Measurements from ENCODE around the gene C14orf93.
A peak's percentile ranks its signal among the peaks of the same experiment; 100 is the strongest.

The C14orf93 gene

DNA sequence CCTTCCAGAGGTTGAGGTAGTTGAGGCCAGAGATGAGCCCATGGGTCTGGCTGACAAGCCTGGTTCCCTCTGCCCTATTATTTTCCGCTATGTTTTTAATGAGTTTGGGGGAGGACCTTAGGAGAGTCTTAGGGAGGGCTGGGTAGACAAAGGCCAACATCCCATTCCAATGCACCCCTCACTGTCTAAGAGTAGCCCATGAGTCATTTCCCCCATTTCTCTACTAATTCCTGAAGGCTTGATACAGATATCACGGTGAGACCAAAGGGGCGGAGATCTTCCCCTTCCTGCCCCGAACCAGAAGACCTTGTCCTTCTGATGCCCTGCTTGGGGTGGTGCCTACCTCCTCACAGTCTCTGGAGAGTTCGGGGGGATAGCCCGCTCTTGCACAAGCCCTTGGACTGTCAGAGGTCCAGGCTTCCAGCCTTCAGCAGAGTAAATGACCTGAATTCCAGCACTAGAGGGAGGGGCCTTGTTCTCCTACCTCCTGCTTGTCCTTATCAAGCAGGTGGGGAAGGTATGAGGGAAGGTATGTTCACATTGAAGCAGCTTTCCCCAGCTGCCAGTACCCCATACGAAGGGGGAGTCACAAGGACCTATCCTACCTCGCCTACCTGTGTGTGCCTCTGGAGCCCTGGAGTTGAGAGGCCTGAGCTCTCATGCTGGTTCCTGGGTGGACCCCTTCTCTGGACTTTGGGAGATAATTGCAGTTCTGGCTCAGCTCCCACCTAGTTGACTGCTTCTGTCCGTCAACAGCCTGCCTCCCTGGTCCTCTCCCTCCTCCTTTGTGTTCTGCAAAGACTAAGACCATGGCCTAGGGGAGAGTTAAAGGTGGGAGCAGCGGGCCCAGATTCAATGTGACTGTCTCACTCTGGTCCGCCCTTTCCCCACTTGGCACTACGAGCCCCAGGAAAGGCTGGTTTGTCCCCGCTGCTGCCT lies 35.7 kb upstream of the C14orf93 start:
- no peak for DNase-seq

DNA sequence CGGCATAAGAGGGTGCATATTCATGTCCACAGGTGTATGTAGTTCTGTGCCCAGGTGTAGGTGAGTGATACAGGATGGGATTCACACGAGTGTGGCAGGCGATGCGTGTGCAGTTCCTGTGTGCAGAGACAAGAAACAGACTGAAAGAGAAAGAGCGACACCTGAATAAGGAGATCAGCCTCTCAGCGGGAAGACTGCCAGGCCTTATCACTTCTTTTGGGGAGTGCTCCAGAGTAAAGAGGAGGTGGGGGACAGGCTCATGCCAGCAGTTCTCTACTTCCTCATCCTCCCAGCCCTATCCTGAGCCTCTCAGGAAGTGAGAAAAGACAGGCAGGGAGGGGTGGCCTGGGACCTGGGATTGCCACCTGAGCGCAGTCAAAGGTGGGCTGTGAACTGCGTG lies 34.9 kb upstream of the C14orf93 start:
- DNase-seq, result no peak

DNA sequence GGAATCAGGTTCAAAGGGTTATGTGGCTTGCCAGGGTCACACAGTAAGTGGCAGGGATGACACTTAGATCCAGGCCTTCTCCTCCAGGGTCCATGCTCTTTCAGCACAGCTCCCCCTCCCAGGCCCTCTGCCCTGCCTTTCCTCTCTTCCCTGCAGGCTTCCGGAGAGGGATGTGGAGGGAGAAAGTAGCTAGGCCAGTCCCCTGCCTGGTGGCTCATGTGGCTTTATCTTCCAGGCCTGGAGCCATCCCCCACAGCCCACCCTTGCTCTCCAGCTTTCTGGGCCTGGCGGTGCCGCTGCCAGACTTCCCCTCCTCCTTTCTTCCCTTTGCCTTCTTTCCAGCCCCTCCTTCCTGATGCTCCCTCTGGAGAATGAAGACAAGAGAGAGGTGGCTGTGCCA lies 33.8 kb upstream of the C14orf93 start:
- no peak for DNase-seq

DNA sequence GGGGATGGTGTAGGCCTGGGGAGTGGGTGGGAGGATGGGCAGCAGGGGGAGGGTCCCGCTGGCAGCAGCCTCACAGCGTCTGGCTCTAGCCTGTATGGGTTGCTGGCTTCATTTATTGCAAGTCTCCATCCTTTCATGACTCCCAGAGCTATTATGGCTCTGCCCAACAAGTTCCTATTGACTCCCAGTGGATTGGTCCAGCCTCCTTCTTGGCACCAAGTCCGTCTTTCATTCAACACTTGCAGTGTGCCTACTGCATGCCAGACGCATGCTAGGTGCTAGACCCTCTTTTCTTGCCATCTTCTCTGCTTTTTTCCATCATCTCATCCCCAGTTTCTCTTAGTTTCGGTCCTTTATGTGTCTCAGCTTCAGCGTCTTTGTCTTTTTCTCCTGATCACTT lies 33.2 kb upstream of the C14orf93 start:
- DNase-seq, result no peak

DNA sequence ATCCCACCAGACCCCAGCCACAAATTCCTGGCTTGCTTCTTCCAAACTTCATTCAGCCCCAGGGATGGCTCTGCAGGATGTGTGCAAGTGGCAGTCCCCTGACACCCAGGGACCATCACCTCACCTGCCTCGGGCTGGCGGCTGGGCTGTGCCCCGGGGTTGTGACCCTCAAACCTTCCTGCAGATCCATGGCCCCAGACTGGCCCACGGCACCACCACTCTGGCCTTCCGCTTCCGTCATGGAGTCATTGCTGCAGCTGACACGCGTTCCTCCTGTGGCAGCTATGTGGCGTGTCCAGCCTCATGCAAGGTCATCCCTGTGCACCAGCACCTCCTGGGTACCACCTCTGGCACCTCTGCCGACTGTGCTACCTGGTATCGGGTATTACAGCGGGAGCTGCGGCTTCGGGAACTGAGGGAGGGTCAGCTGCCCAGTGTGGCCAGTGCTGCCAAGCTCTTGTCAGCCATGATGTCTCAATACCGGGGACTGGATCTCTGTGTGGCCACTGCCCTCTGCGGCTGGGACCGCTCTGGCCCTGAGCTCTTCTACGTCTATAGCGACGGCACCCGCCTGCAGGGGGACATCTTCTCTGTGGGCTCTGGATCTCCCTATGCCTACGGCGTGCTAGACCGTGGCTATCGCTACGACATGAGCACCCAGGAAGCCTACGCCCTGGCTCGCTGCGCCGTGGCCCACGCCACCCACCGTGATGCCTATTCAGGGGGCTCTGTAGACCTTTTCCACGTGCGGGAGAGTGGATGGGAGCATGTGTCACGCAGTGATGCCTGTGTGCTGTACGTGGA lies 32.4 kb upstream of the C14orf93 start, which contains the start of gene PSMB11:
PSMB11 (plus strand) TSS at position 51 of the 804 bp plus-strand sequence; CDS start at position 65, 14 bp downstream.
- DNase-seq, result no peak

DNA sequence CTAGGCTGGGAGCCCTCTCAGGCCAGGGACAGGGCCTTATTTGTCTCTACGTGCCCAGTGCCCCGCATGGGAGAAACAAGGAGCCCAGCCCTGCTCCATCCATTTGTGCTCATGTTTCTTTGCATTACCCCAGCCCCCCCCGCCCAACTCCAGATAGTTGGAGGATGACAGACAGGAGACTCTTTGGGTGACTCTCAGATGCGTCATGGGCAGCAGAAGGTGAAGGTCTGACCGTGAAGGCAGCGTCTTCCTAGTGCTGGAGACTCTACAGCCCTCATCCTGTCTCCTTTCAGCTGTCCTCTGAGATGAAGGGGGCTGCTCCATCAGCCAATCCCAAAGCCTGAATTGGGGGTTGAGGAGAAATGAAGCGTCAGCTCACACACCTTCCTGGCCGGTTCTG lies 31.8 kb upstream of the C14orf93 start:
- DNase-seq, result no peak

DNA sequence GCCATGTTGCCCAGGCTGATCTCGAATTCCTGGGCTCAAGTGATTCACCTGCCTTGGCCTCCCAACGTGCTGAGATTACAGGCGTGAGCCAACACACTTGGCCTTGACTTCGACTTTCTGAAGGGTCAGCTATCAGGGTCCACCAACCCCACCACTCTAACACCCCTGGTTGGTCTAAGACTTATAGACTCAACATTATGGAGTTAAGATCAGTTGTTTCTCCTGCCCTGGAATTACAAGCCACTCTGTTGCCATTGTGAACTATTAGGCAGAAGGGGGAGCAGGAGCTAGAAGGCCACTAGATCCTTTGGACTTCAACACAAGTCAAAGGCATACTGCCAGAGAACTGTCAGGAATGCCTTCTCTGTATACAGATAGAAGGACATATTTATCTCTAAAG lies 30.2 kb upstream of the C14orf93 start:
- no peak for DNase-seq

DNA sequence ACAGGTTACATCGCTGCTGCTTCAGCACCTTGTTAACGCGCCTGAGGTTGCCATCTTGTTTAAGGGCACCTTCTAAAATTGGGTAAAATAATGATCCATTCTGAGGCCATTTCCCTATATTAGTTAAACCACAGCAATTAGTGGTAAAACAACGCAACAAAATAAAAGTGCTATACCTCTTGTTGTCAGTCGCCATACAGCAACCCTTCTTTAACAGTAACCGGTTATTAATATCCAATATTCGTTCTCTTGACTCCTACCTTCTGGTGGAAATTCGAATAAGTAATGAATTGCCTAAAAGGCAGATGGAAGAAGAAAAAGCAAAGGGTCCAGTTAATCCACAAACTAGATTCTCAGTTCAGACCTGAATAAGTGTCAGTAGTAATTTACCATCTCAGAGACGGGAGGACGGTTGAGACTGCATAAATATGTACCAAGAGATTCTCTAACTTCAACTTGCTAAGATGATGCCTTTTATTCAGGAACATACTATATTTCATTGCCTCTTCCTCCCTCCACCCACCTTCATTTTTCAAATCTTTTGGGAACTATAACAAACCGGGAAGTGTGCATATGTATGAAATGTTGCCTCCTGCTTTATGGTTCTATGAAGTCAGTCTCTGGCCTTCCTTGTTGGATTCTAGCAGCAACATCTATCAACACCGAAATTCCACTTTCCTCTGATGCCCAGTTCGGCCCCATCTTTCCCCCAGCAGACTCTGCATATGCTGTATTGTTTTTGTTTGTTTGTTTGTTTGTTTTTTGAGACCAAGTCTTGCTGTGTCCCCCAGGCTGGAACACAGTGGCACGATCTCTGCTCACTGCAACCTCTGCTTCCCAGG lies 25.6 kb upstream of the C14orf93 start:
- DNase-seq, result no peak

DNA sequence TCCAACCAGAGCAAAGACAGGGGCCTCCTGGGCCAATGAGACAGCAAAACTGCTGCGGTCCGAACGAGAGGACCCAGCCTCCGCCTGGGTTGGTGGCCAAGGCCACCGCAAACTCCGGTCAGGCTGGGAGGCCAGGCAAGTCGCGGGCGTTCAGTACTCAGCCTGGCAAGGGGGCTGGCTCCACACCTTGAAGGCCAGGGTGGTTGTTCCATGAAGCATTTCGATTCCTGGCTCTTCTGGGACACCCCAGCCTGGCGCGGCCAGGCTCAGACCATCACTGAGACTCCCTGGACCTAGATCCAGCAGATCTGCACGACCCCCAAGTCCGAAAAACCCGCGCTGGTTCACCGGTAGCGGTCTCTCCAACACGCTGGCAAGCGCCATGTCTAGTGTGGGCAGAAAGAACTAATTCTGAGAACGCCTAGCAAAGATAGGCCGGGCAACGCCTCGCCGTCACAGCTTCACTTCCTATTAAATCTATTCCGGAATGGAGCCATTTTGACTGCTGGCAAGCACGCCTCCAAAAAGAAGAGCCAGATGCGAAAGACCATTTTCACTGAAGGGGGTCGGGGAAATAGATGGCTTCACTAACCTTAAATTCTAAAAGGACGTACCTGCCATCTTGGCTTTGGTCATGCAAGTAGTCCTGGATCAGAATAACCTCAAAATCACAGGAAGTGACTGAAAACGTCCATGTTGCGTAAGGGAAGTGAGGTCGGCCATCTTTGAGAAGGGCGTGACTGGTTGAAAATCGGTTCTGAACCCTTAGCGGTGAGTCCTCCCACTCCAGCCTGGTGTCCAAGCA lies 24.8 kb upstream of the C14orf93 start, which contains the start of gene PSMB5:
PSMB5 (minus strand) TSS at position 403 of the 805 bp plus-strand sequence; CDS start at position 384, 19 bp downstream.
- peak; percentile 58 to 98 (median 83) for DNase-seq

DNA sequence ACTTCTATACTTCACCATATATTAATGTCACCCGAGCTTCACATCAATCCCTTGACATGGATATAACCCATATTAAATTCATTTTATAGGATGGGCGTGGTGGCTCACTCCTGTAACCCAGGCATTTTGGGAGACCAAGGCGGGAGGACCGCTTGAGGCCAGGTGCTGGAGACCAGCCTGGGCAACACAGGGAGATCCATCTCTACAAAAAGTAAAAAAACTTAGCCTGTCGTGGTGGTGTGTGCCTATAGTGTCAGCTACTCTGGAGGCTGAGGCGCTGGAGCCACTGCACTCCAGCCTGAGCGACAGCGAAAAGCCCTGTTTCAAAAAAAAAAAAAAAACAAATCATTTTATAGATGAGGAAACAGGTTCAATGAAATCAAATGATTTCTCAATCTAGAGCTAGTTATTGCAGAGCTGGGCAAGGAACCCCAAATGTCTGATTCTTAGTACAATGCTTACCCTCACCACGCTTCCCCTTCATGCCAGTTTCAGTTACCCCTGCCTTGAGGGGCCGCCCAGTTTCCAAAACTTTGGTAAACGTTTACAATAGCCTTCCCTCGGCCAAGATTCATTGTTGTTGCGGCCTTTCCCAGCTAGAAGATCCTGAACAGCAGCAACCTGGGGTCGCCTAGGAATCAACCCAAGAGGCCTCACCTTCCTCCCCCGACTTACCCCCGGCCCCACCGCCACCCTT lies 24.0 kb upstream of the C14orf93 start:
- DNase-seq, result peak in 1 of 5 experiments; percentile 9

DNA sequence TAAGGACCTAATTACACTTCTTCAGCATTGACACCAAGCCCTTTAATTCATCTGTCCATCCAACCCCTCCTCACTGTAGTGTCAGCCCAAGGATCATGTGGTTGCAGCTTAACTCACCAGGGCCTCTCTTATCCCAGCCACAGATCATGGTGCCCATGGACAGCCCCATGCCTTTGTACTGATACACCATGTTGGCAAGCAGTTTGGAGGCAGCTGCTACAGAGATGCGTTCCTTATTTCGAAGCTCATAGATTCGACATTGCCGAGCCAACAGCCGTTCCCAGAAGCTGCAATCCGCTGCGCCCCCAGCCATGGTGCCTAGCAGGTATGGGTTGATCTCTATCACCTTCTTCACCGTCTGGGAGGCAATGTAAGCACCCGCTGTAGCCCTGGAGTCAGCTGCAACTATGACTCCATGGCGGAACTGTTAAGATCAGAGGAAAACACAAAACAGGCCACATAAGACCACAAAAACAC lies 23.3 kb upstream of the C14orf93 start:
- peak in 1 of 5 experiments; percentile 40 for DNase-seq

DNA sequence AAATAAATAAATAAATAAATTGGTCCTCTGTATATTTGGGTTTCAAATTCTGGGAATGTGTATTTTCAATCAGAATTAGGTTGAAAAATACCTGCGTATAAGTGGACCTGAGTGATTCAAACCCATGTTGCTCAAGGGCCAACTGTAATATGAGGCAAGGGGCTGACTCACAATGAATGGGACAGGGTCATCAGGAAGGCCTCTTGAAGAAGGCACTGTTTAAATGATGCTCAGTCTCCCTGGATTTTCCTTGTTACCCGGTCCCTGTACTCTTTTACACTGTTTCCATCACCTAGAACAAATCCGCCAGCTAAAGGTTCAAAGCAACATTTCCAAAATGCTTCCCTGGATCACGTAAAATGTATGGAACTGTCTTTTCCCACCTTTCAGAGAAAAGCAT lies 21.0 kb upstream of the C14orf93 start:
- DNase-seq, result no peak

DNA sequence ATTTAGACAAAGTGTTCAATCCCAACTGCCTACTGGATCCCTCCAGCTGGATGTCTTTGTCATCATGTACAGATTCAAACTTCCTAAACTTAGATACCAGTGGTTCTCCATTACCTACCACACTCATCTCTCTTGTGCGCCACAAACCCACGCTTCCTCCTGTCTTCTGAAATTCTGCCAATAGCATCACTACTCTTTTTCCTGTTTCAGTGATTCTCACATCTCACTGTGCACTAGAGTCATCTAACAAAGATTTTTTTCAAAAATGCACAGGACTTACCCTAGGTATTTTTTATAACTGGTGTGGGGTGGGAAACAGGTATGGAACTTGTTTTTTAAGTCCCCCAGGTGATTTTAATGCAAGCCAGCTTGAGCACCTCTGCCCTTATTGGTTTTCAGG lies 18.9 kb upstream of the C14orf93 start:
- peak in 1 of 5 experiments; percentile 68 for DNase-seq

DNA sequence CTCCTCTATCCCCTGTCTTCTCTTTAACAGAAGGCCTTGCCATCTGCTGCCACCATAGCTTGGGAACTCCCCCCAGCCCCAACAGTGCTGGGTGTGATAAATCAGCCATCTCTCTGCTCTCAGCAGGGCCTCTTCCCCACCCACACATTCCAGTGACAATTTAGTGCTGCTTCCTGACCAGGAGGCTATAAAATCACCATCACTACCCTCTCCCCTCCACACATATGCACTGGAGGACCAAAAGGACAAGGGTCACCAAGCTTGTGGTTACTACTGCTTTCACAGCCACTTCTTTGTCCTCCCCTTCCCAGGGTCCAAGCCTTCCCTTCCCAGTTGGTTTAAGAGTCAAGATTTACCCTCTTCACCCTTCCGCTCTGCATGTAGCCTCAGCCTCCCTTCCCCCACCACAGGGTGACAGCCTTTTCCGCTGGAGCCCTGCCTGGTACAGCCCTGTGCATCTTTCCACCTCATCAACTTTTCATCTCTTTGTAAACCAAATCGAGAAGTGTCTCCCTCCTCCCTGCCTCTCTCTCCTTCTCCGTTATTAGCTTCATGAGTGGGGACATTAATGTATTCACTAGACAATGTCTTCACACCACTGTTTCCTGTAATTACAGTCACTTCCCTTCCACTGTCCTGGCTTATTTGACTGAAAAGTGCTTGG lies 15.3 kb upstream of the C14orf93 start:
- no peak for DNase-seq

DNA sequence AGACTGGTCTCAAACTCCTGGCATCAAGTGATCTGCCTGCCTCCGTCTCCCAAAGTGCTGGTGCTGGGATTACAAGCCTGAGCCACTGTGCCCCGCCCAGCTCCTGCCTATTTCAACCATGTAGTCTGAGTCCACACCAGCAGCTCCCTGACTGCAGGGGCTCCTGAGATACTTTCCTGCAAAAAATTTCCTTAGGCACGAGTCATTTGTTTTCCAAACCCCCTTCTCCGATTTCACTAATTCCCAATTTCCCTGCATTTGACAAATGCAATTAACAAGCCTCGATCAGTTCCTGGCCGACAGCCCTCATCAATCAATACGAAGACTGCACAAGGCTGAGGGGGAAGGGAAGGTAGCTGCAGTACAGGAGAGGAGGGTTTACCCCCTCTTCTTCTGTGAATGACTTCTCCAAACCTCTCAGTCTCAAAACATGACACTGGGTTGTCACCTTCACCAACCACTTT lies 14.7 kb upstream of the C14orf93 start:
- DNase-seq, result no peak

DNA sequence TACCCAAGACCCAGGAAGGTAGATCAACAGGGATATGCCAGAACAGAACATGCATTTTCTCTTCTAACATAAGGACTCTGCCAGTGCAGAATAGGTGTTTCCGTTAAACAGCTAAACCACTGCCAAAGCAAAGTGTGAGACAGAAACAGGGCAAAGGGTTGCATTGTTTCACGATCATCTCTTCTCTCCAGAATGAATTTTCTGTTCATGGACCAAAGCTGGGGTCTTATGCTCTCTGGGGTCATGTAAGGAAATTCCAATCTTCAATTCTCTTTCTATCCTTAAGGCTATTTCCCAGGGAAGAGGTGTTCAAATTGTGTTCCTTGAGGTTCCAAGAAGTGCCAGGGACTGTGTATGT lies 13.8 kb upstream of the C14orf93 start:
- DNase-seq, result no peak

DNA sequence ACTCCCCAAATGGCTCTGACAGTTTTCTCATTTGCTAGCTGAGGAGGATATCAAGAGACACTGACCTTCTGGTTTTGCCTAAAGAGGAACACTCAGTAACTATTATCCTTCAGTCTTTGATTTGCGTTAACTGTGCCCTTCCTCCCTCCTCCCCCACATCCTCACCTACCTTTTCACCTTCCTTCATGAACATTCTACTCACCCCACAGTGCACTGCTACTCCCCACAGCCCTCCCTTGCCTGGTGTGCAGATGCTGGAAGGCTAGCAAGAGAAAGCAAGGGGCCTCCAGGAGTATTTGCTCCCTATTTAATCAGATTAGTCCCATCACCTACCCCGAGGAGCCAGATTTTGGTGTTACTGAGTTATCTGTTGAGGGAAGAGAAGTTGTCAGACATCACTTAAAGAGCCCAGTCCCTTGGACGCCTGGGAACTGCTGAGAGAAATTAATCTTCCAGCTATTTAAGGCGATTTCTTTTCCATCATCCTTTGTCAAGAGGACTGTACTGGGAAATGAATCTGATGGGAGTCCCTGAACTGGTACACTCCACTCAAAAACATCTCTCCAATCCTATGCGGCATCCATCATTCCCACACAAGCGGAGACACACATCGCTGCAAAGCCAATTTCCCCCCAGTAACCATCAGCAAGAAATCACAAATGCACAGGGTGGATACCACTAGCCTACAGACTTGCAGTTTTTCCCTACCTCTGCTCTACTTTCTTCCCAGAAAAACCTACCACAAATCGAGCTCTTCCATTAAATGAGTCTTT lies 13.3 kb upstream of the C14orf93 start:
- no peak for DNase-seq

DNA sequence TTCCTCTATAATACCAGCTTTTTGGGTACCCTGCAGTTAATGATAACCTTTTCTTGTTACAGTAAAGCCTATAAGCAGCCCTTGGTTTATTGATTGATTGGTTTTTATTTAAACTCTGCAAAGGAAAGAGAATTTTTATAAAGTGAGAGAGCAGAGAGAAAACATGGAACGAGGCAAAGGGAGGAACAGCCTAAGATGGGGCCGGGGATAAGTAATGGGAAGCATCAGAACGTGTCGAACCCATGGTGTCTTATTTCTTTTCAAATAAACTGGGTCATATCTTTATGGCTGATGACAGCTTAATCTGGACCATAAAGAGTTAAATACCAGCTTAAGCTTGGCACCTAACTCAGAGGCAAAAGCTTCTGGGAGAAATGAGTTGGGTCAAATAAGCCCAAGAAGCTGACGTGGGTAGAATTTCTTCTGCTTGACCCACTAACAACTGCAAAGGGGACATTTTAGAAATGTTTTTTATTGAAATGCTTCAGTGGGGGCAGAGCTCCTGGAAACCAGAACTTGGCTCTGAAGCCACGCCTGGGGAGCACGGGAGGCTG lies 12.0 kb upstream of the C14orf93 start:
- no peak for DNase-seq

DNA sequence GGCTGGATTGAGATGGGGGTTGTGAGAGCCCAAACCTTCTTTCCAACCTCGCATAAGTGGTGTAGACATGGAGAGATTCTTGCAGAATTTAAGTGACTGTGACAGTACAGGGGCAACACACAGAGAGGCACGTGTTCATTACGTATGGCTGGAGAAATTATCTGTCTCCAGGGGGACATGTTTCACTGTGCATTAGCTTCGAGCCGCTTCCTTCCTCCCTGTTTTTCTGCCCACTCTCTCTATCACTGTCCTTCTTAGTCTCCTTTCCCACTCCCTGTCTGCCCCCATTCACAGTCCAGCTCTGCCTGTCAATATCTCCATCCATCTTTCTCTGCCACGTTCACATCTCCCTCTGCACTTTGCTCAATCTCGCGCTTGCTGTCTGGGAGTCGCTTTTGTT lies 11.5 kb upstream of the C14orf93 start:
- no peak for DNase-seq
